GM12874 (cell line): ENCODE data around the gene PCDHA7.

ENCODE experiments used
- TF ChIP-seq, protein P1 (sequence below): IDR thresholded peaks from 2 replicates; pipeline ENCODE4 v1.5.1; 2011; ENCODE audit warnings: low read depth, mild to moderate bottlenecking, control low read depth, low read length, moderate library complexity; ENCODE audit not compliant: insufficient read depth

Gene PCDHA7, protein sequence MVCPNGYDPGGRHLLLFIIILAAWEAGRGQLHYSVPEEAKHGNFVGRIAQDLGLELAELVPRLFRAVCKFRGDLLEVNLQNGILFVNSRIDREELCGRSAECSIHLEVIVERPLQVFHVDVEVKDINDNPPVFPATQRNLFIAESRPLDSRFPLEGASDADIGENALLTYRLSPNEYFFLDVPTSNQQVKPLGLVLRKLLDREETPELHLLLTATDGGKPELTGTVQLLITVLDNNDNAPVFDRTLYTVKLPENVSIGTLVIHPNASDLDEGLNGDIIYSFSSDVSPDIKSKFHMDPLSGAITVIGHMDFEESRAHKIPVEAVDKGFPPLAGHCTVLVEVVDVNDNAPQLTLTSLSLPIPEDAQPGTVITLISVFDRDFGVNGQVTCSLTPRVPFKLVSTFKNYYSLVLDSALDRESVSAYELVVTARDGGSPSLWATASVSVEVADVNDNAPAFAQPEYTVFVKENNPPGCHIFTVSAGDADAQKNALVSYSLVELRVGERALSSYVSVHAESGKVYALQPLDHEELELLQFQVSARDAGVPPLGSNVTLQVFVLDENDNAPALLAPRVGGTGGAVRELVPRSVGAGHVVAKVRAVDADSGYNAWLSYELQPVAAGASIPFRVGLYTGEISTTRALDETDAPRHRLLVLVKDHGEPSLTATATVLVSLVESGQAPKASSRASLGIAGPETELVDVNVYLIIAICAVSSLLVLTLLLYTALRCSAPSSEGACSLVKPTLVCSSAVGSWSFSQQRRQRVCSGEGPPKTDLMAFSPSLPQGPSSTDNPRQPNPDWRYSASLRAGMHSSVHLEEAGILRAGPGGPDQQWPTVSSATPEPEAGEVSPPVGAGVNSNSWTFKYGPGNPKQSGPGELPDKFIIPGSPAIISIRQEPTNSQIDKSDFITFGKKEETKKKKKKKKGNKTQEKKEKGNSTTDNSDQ

GRCh38 chr5:140833993-140834392, at the start of gene PCDHA7:
Gene PCDHA7, plus strand, starts transcription at chr5:140834269. Its CDS starts 115 bp downstream, at chr5:140834384.
- TF ChIP-seq, protein P1, sequence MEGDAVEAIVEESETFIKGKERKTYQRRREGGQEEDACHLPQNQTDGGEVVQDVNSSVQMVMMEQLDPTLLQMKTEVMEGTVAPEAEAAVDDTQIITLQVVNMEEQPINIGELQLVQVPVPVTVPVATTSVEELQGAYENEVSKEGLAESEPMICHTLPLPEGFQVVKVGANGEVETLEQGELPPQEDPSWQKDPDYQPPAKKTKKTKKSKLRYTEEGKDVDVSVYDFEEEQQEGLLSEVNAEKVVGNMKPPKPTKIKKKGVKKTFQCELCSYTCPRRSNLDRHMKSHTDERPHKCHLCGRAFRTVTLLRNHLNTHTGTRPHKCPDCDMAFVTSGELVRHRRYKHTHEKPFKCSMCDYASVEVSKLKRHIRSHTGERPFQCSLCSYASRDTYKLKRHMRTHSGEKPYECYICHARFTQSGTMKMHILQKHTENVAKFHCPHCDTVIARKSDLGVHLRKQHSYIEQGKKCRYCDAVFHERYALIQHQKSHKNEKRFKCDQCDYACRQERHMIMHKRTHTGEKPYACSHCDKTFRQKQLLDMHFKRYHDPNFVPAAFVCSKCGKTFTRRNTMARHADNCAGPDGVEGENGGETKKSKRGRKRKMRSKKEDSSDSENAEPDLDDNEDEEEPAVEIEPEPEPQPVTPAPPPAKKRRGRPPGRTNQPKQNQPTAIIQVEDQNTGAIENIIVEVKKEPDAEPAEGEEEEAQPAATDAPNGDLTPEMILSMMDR: no peak

- TF ChIP-seq, protein P1: no peak
Measured at GRCh38 chr5:140785905-140786686, 48.0 kb upstream of the PCDHA7 start, which contains the start of gene PCDHA1. Gene PCDHA1, plus strand, starts transcription at chr5:140786140.

- TF ChIP-seq, protein P1: no peak
Measured at GRCh38 chr5:140791089-140791488, 43.0 kb upstream of the PCDHA7 start.

GRCh38 chr5:140794595-140795258, 39.3 kb upstream of the PCDHA7 start, which contains the start of gene PCDHA2:
Gene PCDHA2, plus strand, starts transcription at chr5:140794852.
- TF ChIP-seq, protein P1: no peak

- TF ChIP-seq, protein P1: peak; percentile 14; the same call in 1 of the 2 replicates
Measured at GRCh38 chr5:140795259-140795641, 38.8 kb upstream of the PCDHA7 start.

DNA sequence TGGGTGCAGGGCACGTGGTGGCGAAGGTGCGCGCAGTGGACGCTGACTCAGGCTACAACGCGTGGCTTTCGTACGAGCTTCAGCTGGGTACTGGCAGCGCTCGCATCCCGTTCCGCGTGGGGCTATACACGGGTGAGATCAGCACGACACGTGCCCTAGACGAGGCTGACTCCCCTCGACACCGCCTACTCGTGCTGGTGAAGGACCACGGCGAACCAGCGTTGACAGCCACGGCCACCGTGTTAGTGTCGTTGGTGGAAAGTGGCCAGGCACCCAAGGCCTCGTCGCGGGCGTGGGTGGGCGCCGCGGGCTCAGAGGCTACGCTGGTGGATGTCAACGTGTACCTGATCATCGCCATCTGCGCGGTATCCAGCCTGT, 37.4 kb upstream of the PCDHA7 start:
- TF ChIP-seq, protein P1: no peak
